A549 (cell line): ENCODE data around the gene ATF7IP. TPM values are rescaled to one million over a fixed set of nuclear protein-coding genes. Genes with fewer than 3 reads are reported as not detected.
A peak's percentile ranks its signal among the peaks of the same experiment; 100 is the strongest.

Experiments
- ATAC-seq, 2 experiments: fragments of 200-7000 bp in 1 of 2; fragments of >200 bp in 1 of 2; cut with Nextera tagmentation in 1 of 2; cut with Tn5 transposase in 1 of 2; 3 replicates each; pipeline versions ENCODE4 v1.8.0 to v1.9.1; 2018 to 2020; ENCODE audit warnings: mild to moderate bottlenecking in 1 of 2, moderate library complexity in 1 of 2
- CTCF ChIA-PET: fragments of 300-600 bp; sonication (Branson Sonifier 250); formaldehyde crosslinking; extraction: SDS; loops from one replicate; lab custom pipeline; 2021; ENCODE audit warnings: antibody characterized with exemption, inconsistent platforms; lab: Yijun Ruan, JAX
- POLR2A ChIA-PET: fragments of 350-600 bp; formaldehyde crosslinking; extraction: SDS; loops from one replicate; lab custom pipeline; 2021; ENCODE audit warnings: antibody characterized with exemption, inconsistent platforms; lab: Yijun Ruan, JAX
- DNase-seq, 2 experiments: peaks; one replicate each; pipeline versions ENCODE4 v3.0.0 to v3.0.0-alpha.2; 2011 to 2016; ENCODE audit warnings: low read depth in 1 of 2, low spot score in 1 of 2
- FAIRE-seq: peaks from 2 replicates; lab custom pipeline; 2011; peaks lifted over from hg19 to GRCh38; lab: Jason Lieb, UNC
- H3K27ac ChIP-seq, 2 experiments: fragments of >200 bp; sonication (Bioruptor Twin); formaldehyde crosslinking; 3 replicates each; pipeline ENCODE4 v1.5.1; 2016 to 2017
- H3K4me1 ChIP-seq: fragments of >200 bp; sonication (Bioruptor Twin); formaldehyde crosslinking; 3 replicates; pipeline ENCODE4 v1.6.1; 2016
- H3K4me2 ChIP-seq: fragments of >200 bp; sonication (Bioruptor Twin); formaldehyde crosslinking; 3 replicates; pipeline ENCODE4 v1.6.1; 2016
- H3K4me3 ChIP-seq: fragments of >200 bp; sonication (Bioruptor Twin); formaldehyde crosslinking; 3 replicates; pipeline ENCODE4 v1.5.1; 2016
- H3K9me3 ChIP-seq: fragments of >200 bp; sonication (Bioruptor Twin); formaldehyde crosslinking; 3 replicates; pipeline ENCODE4 v1.6.1; 2016
- BCL3 ChIP-seq: fragments of >200 bp; sonication (Bioruptor Twin); formaldehyde crosslinking; IDR thresholded peaks from 3 replicates; pipeline ENCODE4 v1.6.1; 2016
- CHD4 ChIP-seq: fragments of 200-600 bp; sonication (generic); IDR thresholded peaks from 2 replicates; pipeline ENCODE4 v1.6.1; 2016; ENCODE audit warnings: antibody characterized with exemption, mild to moderate bottlenecking, borderline replicate concordance
- CTCF ChIP-seq: fragments of >200 bp; sonication (Bioruptor Twin); formaldehyde crosslinking; IDR thresholded peaks from 3 replicates; pipeline ENCODE4 v1.5.1; 2016
- EHF ChIP-seq: fragments of 250-450 bp; sonication (Bioruptor Pico); IDR thresholded peaks from 2 replicates; pipeline ENCODE4 v1.5.0; 2020; ENCODE audit warnings: mild to moderate bottlenecking
- EHMT2 ChIP-seq: fragments of 200-600 bp; sonication (generic); IDR thresholded peaks from 2 replicates; pipeline ENCODE4 v1.6.1; 2016; ENCODE audit warnings: antibody characterized with exemption, low read depth, mild to moderate bottlenecking, moderate library complexity
- FOSB ChIP-seq: fragments of 250-450 bp; sonication (Bioruptor Pico); IDR thresholded peaks from 2 replicates; pipeline ENCODE4 v1.5.0; 2020; ENCODE audit warnings: mild to moderate bottlenecking, moderate library complexity
- KDM1A ChIP-seq: fragments of 200-600 bp; sonication (generic); IDR thresholded peaks from 2 replicates; pipeline ENCODE4 v1.6.1; 2016; ENCODE audit warnings: low read depth, mild to moderate bottlenecking
- MAZ ChIP-seq: fragments of 150-350 bp; IDR thresholded peaks from 2 replicates; pipeline ENCODE4 v1.6.1; 2014; ENCODE audit warnings: antibody characterized with exemption, low read depth, low read length, borderline replicate concordance
- PHF8 ChIP-seq: fragments of 200-600 bp; sonication (generic); IDR thresholded peaks from 2 replicates; pipeline ENCODE4 v1.6.1; 2016; ENCODE audit warnings: low read depth, mild to moderate bottlenecking, antibody characterized with exemption, moderate library complexity, borderline replicate concordance
- RAD21 ChIP-seq, 2 experiments: fragments of >200 bp in 1 of 2; sonication (Bioruptor Twin) in 1 of 2; formaldehyde crosslinking in 1 of 2; IDR thresholded peaks in 1 of 2; conservative IDR thresholded peaks in 1 of 2; 2 replicates in 1 of 2; 3 replicates in 1 of 2; pipeline ENCODE4 v1.6.1; 2012 to 2018; ENCODE audit warnings: inconsistent platforms in 1 of 2
- ZFP36 ChIP-seq: fragments of 450-650 bp; IDR thresholded peaks from 2 replicates; pipeline ENCODE4 v1.6.1; 2014; ENCODE audit warnings: borderline replicate concordance; ENCODE audit not compliant: partially characterized antibody
- WGBS: methylation state at CpG from one replicate; pipeline ENCODE4 v1.1.6; 2017; ENCODE audit errors: missing lambda C conversion rate; 5-methylcytosine and 5-hydroxymethylcytosine counted together
- polyA plus RNA-seq, 4 experiments: library from polyadenylated mRNA; depleted of rRNA in 3 of 4; stranded (reverse); fragments of >200 nt; fragmentation: RNase III in 1 of 4; extraction: RNeasy Plus Mini Kit Qiagen cat#74134 plus additional on column Dnase treatment in 1 of 4; gene quantifications; 2 replicates in 3 of 4; 3 replicates in 1 of 4; pipeline ENCODE4 v1.2.3, GENCODE V29; 2011 to 2017
- TF ChIP-seq, protein P1 (sequence below): fragments of 200-600 bp; sonication (generic); IDR thresholded peaks from 2 replicates; pipeline ENCODE4 v1.6.1; 2016; ENCODE audit warnings: antibody characterized with exemption, mild to moderate bottlenecking, moderate library complexity
- TF ChIP-seq, protein P2 (sequence below): fragments of 250-450 bp; sonication (Bioruptor Pico); IDR thresholded peaks from 2 replicates; pipeline ENCODE4 v1.5.0; 2021; ENCODE audit warnings: mild to moderate bottlenecking, moderate library complexity, borderline replicate concordance

The ATF7IP gene
- polyA plus RNA-seq, 2 of the 4 experiments (the other 2 are of a cell fraction): 5.6 to 14.2 TPM

DNA sequence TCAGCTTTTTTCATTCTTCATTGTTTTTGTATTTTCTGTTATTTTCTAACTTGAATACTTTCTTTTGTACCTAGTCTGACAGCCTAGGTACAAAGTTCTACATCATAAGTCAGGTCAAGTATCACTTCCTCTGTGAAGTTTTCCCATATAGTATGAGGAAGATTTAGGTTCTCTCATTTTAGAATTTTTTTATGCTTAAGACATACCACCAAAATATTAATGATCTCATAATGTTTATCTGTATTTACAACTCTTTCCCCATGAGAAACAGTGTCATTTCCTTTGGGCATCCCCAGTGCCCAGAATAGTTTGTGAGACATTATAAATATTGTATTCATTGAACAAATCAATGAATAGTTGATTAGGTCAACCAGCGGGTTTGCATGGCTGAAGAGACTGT, 3.1 kb upstream of the ATF7IP start (continued):
- TF ChIP-seq, protein P1, sequence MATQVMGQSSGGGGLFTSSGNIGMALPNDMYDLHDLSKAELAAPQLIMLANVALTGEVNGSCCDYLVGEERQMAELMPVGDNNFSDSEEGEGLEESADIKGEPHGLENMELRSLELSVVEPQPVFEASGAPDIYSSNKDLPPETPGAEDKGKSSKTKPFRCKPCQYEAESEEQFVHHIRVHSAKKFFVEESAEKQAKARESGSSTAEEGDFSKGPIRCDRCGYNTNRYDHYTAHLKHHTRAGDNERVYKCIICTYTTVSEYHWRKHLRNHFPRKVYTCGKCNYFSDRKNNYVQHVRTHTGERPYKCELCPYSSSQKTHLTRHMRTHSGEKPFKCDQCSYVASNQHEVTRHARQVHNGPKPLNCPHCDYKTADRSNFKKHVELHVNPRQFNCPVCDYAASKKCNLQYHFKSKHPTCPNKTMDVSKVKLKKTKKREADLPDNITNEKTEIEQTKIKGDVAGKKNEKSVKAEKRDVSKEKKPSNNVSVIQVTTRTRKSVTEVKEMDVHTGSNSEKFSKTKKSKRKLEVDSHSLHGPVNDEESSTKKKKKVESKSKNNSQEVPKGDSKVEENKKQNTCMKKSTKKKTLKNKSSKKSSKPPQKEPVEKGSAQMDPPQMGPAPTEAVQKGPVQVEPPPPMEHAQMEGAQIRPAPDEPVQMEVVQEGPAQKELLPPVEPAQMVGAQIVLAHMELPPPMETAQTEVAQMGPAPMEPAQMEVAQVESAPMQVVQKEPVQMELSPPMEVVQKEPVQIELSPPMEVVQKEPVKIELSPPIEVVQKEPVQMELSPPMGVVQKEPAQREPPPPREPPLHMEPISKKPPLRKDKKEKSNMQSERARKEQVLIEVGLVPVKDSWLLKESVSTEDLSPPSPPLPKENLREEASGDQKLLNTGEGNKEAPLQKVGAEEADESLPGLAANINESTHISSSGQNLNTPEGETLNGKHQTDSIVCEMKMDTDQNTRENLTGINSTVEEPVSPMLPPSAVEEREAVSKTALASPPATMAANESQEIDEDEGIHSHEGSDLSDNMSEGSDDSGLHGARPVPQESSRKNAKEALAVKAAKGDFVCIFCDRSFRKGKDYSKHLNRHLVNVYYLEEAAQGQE: no peak
- TF ChIP-seq, all 56 proteins: peak for 0

GRCh38 chr12:14364583-14365271, 755 bp upstream of the ATF7IP start:
- 97% methylated on average over 8 of the region's 8 CpGs for WGBS
- peak overlapping the region; percentile 61 for H3K4me2 ChIP-seq
- ChIA-PET POLR2A (interaction anchor here (0.6 to 1.7 kb wide), 14 partner anchors 9 to 439 kb away, joined by 3 to 24 read pairs (median 6); partner anchors contain the start of genes C12orf60 and WBP11), CTCF (interaction anchor here (0.7 to 2.2 kb wide), 6 partner anchors 9 to 1535 kb away, joined by 3 to 7 read pairs (median 3); no protein-coding TSS in a partner anchor)
- DNase-seq: no peak
- TF ChIP-seq MAZ (no peak), CHD4 (peak; percentile 78), EHMT2 (no peak), KDM1A (0 out of 2 replicates have a peak, but pooled peaks have one; percentile 50), FOSB (0 out of 2 replicates have a peak, but pooled peaks have one; percentile 40), EHF (CRISPR knock-in tag) (peak; percentile 51; the same call in 1 of the 2 replicates)
- H3K9me3 ChIP-seq: no peaks in the 10 kb centered on the region
- ATAC-seq: no peak
- H3K4me1 ChIP-seq: no peaks in the 10 kb centered on the region
- no peak for FAIRE-seq
- peak overlapping the region; percentile 86 to 94 for H3K27ac ChIP-seq
- peak overlapping the region; percentile 59 for H3K4me3 ChIP-seq

DNA sequence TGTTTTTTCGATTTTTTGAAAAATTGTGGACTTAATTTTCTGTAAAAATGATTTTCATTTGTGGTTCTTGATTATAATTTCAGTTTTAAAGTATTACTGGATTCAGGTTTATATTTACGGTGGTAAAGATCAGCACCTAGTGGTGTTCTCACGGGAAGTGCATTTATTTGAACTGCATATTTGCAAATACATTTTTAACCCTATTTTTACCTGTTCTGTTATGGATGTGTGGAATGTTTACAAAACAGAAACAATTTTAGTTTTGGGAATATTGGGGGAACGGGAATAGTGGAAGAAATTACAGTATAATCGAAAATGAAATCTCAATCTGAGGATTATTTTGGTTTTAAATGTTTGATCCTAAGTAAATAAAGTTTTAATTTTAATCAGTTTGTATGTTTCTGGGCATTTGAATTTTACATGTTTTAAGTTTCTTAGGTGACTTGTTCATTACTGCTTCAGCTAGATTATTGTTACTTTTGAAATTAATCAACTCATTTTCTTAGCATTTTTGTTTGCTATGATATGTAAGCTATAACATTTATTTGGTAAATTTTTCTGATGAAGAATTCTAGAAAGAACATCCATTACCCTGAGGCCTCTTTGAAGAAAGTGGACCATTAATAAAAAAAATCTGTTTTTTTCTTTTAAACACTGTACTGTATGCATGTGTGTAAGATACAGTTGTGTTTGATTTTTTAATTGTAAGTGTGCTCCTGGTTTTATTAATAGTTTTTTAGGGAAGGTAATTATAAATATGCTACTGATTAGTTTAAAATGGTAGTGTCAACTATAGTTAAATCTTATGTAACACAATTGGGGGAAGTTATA, 942 bp downstream of the ATF7IP start:
- ATAC-seq: no peak
- WGBS: under 1% methylated on average over 5 of the region's 5 CpGs
- Histone ChIP-seq H3K9me3 (no peaks in the 10 kb centered on the region), H3K4me3 (peak overlapping the region; percentile 59), H3K4me2 (peak overlapping the region; percentile 61), H3K27ac (peak overlapping the region; percentile 86 to 94), H3K4me1 (no peaks in the 10 kb centered on the region)
- CTCF ChIA-PET: interaction anchor here (0.6 to 2.2 kb wide), 8 partner anchors 11 to 180 kb away, joined by 3 to 7 read pairs (median 4); no protein-coding TSS in a partner anchor
- TF ChIP-seq RAD21 (conservative IDR thresholded peaks at IDR 0.05 in 1 of 2, IDR thresholded peaks at IDR 0.05 in 1 of 2) (peak in 1 of 2 experiments; percentile 5; a peak in 1 of 5 replicates), BCL3 (no peak), CTCF (peak; percentile 18; the same call in 1 of the 3 replicates), PHF8 (no peak), ZFP36 (no peak)
- TF ChIP-seq, protein P2, sequence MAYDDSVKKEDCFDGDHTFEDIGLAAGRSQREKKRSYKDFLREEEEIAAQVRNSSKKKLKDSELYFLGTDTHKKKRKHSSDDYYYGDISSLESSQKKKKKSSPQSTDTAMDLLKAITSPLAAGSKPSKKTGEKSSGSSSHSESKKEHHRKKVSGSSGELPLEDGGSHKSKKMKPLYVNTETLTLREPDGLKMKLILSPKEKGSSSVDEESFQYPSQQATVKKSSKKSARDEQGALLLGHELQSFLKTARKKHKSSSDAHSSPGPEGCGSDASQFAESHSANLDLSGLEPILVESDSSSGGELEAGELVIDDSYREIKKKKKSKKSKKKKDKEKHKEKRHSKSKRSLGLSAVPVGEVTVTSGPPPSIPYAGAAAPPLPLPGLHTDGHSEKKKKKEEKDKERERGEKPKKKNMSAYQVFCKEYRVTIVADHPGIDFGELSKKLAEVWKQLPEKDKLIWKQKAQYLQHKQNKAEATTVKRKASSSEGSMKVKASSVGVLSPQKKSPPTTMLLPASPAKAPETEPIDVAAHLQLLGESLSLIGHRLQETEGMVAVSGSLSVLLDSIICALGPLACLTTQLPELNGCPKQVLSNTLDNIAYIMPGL: no peak
- FAIRE-seq: no peak
- POLR2A ChIA-PET: interaction anchor here (0.6 to 1.7 kb wide), 12 partner anchors 11 to 1296 kb away, joined by 3 to 24 read pairs (median 6); a partner anchor contains a TSS
- DNase-seq: peak in 1 of 2 experiments; percentile 58
